Activated B cell treated with CpG ODN at 0.5 μM for 24 hours (primary cell): Measurements from ENCODE around the gene PCDHGC3. TPM values are rescaled to one million over a fixed set of nuclear protein-coding genes. Genes with fewer than 3 reads are reported as not detected.

Experiments used
- ATAC-seq: fragments of 200-7000 bp; cut with Tn5 transposase; one replicate; pipeline ENCODE4 v1.10.0; 2021; ENCODE audit warnings: low read depth, mild to moderate bottlenecking, moderate library complexity
- CTCF ChIA-PET: fragments of 350-600 bp; sonication (Branson Sonifier 250); formaldehyde crosslinking; loops from one replicate; lab custom pipeline; 2021; ENCODE audit warnings: antibody characterized with exemption; lab: Charles Lee
- POLR2A ChIA-PET: fragments of 350-600 bp; sonication (Branson Sonifier 250); formaldehyde crosslinking; loops from one replicate; lab custom pipeline; 2021; ENCODE audit warnings: antibody characterized with exemption; lab: Charles Lee
- DNase-seq: peaks from one replicate; pipeline ENCODE4 v3.0.0; 2022
- H3K27ac Mint-ChIP-seq: one replicate; pipeline ENCODE4 v1.8.0; 2020; ENCODE audit warnings: mixed read lengths
- H3K27me3 Mint-ChIP-seq: one replicate; pipeline ENCODE4 v1.8.0; 2021; ENCODE audit warnings: mixed read lengths
- H3K36me3 Mint-ChIP-seq: one replicate; pipeline ENCODE4 v1.8.0; 2021; ENCODE audit warnings: low read depth, mixed read lengths
- H3K4me1 Mint-ChIP-seq: one replicate; pipeline ENCODE4 v1.8.0; 2021; ENCODE audit warnings: mixed read lengths
- H3K4me3 Mint-ChIP-seq: one replicate; pipeline ENCODE4 v1.8.0; 2020; ENCODE audit warnings: mild to moderate bottlenecking, mixed read lengths
- H3K9me3 Mint-ChIP-seq: one replicate; pipeline ENCODE4 v1.8.0; 2020; ENCODE audit warnings: mixed read lengths
- intact Hi-C: fragments of 100-400 bp; cut with micrococcal nuclease; formaldehyde crosslinking; loops from one replicate; pipeline ENCODE4 v1.15.1; 2024
- total RNA-seq: library from RNA; stranded (reverse); gene quantifications from 2 replicates; pipeline ENCODE4 v1.2.3, GENCODE V29; 2022
- TF ChIP-seq, protein P1 (sequence below): fragments of 200-600 bp; IDR thresholded peaks from one replicate; pipeline ENCODE4 v1.8.0; 2022; ENCODE audit warnings: antibody characterized with exemption, mild to moderate bottlenecking

Gene PCDHGC3
- total RNA-seq, 1 donor from 2014 or later = 3.3 TPM

DNA sequence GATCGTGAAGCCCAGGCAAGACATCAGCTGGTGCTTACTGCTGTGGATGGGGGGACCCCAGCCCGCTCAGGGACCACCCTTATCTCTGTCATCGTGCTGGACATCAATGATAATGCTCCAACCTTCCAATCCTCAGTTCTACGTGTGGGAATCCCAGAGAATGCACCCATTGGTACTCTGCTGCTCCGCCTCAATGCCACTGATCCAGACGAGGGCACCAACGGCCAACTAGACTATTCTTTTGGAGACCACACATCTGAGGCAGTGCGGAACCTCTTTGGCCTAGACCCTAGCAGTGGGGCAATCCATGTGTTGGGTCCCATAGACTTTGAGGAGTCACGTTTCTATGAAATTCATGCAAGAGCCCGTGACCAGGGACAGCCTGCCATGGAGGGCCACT, 14.1 kb downstream of the PCDHGC3 start:
- Mint-ChIP-seq H3K27me3 (peaks cover 54% of the 10 kb centered on the region), H3K4me1 (peaks cover 24% of the 10 kb centered on the region), H3K27ac (no peak overlapping the region), H3K36me3 (no peaks in the 10 kb centered on the region), H3K9me3 (no peaks in the 10 kb centered on the region), H3K4me3 (no peak overlapping the region)
- ChIA-PET POLR2A (no interaction called here), CTCF (interaction anchor here (1.2 kb wide), 1 partner anchor 60 kb away, joined by 3 read pairs; the partner anchor contains the start of gene PCDHGA12)
- intact Hi-C loops = no loop called here
- DNase-seq = no peak
- no peak for ATAC-seq
- TF ChIP-seq, protein P1, sequence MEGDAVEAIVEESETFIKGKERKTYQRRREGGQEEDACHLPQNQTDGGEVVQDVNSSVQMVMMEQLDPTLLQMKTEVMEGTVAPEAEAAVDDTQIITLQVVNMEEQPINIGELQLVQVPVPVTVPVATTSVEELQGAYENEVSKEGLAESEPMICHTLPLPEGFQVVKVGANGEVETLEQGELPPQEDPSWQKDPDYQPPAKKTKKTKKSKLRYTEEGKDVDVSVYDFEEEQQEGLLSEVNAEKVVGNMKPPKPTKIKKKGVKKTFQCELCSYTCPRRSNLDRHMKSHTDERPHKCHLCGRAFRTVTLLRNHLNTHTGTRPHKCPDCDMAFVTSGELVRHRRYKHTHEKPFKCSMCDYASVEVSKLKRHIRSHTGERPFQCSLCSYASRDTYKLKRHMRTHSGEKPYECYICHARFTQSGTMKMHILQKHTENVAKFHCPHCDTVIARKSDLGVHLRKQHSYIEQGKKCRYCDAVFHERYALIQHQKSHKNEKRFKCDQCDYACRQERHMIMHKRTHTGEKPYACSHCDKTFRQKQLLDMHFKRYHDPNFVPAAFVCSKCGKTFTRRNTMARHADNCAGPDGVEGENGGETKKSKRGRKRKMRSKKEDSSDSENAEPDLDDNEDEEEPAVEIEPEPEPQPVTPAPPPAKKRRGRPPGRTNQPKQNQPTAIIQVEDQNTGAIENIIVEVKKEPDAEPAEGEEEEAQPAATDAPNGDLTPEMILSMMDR = no peak

DNA sequence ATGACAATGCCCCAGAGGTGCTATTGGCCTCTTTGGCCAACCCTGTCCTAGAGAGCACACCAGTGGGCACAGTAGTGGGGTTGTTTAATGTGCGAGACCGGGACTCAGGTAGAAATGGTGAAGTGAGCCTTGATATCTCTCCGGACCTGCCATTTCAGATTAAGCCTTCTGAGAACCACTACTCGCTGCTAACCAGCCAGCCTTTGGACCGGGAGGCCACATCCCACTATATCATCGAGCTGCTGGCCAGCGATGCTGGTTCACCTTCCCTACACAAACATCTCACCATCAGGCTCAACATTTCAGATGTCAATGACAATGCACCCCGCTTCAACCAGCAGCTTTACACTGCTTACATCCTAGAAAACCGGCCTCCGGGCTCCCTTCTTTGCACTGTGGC, 14.5 kb downstream of the PCDHGC3 start:
- CTCF ChIA-PET = no interaction called here
- H3K4me1 Mint-ChIP-seq = peaks cover 20% of the 10 kb centered on the region
- POLR2A ChIA-PET = no interaction called here
- H3K27ac Mint-ChIP-seq = no peak overlapping the region
- no peak overlapping the region for H3K4me3 Mint-ChIP-seq
- DNase-seq = no peak
- no peaks in the 10 kb centered on the region for H3K36me3 Mint-ChIP-seq
- no peaks in the 10 kb centered on the region for H3K9me3 Mint-ChIP-seq
- TF ChIP-seq, protein P1 = no peak
- ATAC-seq = no peak
- intact Hi-C loops = no loop called here
- H3K27me3 Mint-ChIP-seq = peaks cover 50% of the 10 kb centered on the region

DNA sequence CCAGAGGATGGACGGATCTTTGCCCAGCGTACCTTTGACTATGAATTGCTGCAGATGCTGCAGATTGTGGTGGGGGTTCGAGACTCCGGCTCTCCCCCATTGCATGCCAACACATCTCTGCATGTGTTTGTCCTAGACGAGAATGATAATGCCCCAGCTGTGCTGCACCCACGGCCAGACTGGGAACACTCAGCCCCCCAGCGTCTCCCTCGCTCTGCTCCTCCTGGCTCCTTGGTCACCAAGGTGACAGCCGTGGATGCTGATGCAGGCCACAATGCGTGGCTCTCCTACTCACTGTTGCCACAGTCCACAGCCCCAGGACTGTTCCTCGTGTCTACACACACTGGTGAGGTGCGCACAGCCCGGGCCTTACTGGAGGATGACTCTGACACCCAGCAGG, 15.0 kb downstream of the PCDHGC3 start:
- Mint-ChIP-seq H3K9me3 (no peaks in the 10 kb centered on the region), H3K4me3 (no peak overlapping the region), H3K36me3 (no peaks in the 10 kb centered on the region), H3K27me3 (peaks cover 52% of the 10 kb centered on the region), H3K27ac (no peak overlapping the region), H3K4me1 (peaks cover 18% of the 10 kb centered on the region)
- ChIA-PET CTCF (no interaction called here), POLR2A (interaction anchor here (1.4 kb wide), 1 partner anchor 20 kb away, joined by 4 read pairs; no protein-coding TSS in a partner anchor)
- DNase-seq = no peak
- ATAC-seq = no peak
- TF ChIP-seq, protein P1 = no peak
- intact Hi-C loops = no loop called here

DNA sequence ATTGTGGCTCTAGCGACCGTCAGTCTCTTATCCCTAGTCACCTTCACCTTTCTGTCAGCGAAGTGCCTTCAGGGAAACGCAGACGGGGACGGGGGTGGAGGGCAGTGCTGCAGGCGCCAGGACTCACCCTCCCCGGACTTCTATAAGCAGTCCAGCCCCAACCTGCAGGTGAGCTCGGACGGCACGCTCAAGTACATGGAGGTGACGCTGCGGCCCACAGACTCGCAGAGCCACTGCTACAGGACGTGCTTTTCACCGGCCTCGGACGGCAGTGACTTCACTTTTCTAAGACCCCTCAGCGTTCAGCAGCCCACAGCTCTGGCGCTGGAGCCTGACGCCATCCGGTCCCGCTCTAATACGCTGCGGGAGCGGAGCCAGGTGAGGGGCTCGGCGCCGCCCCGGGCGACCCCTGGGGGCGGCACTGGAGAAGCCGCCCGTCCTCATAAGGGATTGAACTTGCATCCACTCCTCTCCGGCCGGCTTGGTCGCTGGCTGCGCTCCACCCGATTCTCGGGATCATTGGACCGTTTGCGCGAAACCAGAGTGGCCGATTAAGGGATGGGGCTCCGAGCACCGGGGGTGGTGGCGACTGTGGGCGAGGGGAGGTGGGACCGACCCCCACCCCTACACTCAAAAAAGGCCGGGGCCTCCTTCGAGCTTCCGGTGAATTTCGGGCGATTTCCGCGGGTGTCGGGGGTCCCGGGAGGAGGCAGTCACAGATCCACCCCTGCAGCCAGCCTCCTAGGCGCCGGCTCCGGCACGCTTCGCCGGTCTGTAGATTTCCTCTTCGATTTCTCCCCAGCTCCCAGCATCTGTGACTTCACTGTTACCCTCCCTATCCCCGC, 15.8 kb downstream of the PCDHGC3 start:
- Mint-ChIP-seq H3K27ac (no peak overlapping the region), H3K4me3 (peak overlapping the region; percentile 81)

More for the DNA sequence above, 15.8 kb downstream of the PCDHGC3 start:
- TF ChIP-seq, protein P1 = no peak
- Mint-ChIP-seq H3K9me3 (no peaks in the 10 kb centered on the region), H3K27me3 (peaks cover 44% of the 10 kb centered on the region), H3K4me1 (peaks cover 18% of the 10 kb centered on the region), H3K36me3 (no peaks in the 10 kb centered on the region)
- ChIA-PET CTCF (interaction anchor here (0.6 kb wide), 1 partner anchor 42 kb away, joined by 4 read pairs; no protein-coding TSS in a partner anchor), POLR2A (interaction anchor here (1.4 to 2.9 kb wide), 2 partner anchors 19 to 21 kb away, joined by 4 to 9 read pairs; no protein-coding TSS in a partner anchor)
- peak; percentile 30 for ATAC-seq
- DNase-seq = no peak
- intact Hi-C loops = loop anchor here (1.0 to 2.0 kb wide), 4 partner anchors 7 to 21 kb away; no protein-coding TSS in a partner anchor
